Measurements from ENCODE around the gene ZMYM4.

ZMYM4 gene

DNA sequence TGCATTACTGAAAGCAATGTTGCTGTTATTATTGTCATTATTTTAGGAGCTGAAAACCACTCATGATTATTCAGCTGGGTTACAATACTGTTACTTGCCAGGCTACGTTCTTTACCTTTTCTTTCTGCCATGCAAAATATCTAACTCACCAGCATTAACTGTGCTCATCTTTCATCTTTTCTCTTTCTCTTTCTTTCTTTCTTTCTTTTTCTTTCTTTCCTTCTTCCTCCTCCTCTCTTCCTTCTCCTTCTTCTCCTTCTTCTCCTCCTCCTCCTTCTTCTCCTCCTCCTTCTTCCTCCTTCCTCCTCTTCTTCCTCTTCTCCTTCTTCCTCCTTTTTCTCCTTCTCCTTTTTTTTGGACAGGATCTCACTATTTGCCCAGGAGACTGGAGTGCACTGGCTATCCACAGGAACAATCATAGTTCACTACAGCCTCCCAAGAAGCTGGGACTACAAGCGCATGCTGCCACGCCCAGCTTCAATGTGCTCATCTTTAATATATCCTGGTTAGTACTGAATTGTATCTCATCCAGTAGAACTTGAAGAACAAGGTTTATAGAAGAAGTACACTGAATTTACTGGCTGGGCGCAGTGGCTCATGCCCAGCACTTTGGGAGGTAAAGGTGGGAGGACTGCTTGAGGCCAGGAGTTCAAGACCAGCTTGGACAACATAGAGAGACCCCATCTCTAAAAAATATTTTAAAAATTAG, 6.9 kb upstream of the ZMYM4 start:
- no peak overlapping the region for H3K4me3 ChIP-seq (ENCODE audit: control insufficient read depth, low read depth, low read length)
- no peak for DNase-seq (ENCODE audit: low read depth)
- TF ChIP-seq, protein P1, sequence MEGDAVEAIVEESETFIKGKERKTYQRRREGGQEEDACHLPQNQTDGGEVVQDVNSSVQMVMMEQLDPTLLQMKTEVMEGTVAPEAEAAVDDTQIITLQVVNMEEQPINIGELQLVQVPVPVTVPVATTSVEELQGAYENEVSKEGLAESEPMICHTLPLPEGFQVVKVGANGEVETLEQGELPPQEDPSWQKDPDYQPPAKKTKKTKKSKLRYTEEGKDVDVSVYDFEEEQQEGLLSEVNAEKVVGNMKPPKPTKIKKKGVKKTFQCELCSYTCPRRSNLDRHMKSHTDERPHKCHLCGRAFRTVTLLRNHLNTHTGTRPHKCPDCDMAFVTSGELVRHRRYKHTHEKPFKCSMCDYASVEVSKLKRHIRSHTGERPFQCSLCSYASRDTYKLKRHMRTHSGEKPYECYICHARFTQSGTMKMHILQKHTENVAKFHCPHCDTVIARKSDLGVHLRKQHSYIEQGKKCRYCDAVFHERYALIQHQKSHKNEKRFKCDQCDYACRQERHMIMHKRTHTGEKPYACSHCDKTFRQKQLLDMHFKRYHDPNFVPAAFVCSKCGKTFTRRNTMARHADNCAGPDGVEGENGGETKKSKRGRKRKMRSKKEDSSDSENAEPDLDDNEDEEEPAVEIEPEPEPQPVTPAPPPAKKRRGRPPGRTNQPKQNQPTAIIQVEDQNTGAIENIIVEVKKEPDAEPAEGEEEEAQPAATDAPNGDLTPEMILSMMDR (conservative IDR thresholded peaks at IDR 0.05; ENCODE audit: control insufficient read depth, insufficient read depth, low read depth, low read length): no peak

DNA sequence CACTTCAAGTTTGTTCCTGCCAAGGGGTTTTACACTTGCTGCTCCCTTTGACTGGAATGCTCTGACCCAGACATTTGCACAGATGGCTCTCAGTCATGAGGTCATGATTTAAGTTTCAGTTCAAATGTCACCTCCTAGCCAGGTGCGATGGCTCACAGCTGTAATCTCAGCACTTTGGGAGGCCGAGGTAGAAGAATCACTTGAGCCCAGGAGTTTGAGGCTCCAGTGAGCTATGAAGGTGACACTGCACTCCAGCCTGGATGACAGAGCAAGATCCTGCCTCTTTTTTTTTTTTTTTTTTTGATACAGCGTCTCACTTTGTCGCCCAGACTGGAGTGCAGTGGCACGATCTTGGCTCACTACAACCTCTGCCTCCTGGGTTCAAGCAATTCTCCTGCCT, 4.5 kb upstream of the ZMYM4 start:
- no peak overlapping the region for H3K4me3 ChIP-seq (ENCODE audit: control insufficient read depth, low read depth, low read length)
- TF ChIP-seq, protein P1 (conservative IDR thresholded peaks at IDR 0.05; ENCODE audit: control insufficient read depth, insufficient read depth, low read depth, low read length): no peak
- no peak for DNase-seq (ENCODE audit: low read depth)

DNA sequence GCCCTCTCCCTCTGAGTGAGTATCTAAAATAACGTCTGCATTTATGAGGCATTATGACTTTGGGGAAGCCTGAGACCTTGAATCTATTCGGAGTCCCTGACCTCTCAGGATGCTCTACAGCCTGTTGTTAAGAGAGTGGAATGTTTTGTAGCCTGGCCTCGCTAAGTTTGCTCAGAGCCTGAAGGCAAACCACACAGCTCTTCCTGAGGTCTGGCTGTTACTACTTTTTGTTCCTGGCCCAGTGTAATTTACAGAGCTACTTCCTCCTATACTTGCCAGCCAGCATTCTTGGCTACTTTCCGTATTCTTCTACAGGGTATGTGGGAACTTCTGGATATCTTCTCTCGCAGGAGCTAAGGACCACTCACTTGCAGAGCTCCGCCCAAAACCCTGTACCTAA, 3.6 kb upstream of the ZMYM4 start:
- peak; percentile 35 for DNase-seq (ENCODE audit: low read depth)

DNA sequence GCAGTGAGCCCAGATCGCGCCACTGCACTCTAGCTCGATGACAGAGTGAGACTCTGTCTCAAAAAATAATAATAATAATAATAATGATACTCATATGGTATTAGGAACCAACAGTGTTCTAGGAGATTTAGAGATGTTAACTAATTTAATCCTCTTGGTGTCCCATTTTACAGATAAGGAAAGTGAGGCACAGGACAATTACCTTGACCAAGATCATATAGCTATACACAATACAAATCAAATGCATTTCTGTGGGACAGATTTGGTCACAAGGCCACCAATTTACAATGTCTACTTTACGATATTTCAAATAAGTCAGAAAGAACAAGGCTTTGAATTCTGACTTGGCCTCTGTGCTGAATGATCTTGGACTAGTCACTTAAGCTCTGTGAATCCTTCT, 2.2 kb upstream of the ZMYM4 start:
- no peak overlapping the region for H3K4me3 ChIP-seq (ENCODE audit: control insufficient read depth, low read depth, low read length)
- no peak for DNase-seq (ENCODE audit: low read depth)
- TF ChIP-seq, protein P1 (conservative IDR thresholded peaks at IDR 0.05; ENCODE audit: control insufficient read depth, insufficient read depth, low read depth, low read length): no peak

More for the DNA sequence above, 3.6 kb upstream of the ZMYM4 start:
- TF ChIP-seq, protein P1 (conservative IDR thresholded peaks at IDR 0.05; ENCODE audit: control insufficient read depth, insufficient read depth, low read depth, low read length): no peak
- no peak overlapping the region for H3K4me3 ChIP-seq (ENCODE audit: control insufficient read depth, low read depth, low read length)

DNA sequence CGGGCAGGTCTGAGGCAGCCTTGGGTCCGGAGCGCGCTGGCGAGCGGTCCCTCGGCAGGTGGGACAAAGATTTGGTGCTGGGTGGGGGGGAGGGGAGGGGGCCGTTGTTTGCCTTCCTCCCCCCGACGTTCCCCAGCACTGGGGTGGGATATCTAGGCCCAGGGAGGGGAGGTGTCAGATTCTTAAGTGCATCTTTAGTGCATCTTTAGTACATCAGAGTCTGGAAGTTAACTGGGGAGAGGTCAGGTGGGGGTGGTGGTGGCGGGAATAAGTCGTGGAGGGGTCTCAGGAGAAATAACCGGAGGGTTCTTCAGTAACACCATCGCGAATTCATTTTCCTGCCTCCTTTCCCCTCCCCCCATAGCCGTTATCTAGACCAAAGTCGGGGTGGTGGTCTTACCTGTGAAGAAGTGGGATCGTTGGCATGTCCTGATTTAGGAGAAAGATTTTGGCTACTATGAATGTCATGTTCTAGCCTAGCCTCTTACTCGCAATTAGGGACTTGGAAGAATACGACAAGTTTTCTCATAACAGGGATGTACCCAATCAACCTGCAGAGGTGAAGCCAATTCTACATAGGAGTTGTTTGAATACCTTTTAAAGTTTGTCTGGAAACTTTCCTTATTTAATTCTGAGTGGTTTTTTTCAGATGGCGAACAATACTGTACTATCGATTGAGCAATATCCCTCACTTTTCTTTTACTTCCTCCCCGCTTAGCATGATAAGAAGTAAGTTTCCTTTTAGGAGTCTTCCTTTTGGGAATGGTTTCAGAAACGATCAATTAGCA, 886 bp downstream of the ZMYM4 start:
- TF ChIP-seq, protein P1 (conservative IDR thresholded peaks at IDR 0.05; ENCODE audit: control insufficient read depth, insufficient read depth, low read depth, low read length): no peak
- peak overlapping the region; percentile 71 for H3K4me3 ChIP-seq (ENCODE audit: control insufficient read depth, low read depth, low read length)
- peak; percentile 17 for DNase-seq (ENCODE audit: low read depth)

DNA sequence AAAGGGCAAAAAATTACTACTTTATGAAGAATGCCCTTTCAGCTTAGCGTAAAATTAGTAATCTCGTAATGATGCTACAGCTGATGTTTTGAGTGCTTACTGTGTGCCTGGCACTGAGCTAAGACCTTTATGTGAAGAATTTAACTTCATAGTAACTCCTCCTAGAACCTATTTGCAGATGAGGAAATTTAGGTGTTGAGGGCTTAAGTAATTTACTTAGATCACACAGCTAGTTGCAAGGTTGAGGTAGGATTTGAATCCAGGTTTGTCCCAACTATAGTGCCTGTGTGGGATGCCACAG, 1.4 kb downstream of the ZMYM4 start:
- peak overlapping the region; percentile 71 for H3K4me3 ChIP-seq (ENCODE audit: control insufficient read depth, low read depth, low read length)
- DNase-seq (ENCODE audit: low read depth): no peak
- TF ChIP-seq, protein P1 (conservative IDR thresholded peaks at IDR 0.05; ENCODE audit: control insufficient read depth, insufficient read depth, low read depth, low read length): no peak

Data from fibroblast of mammary gland (primary cell).